Fibroblast of pulmonary artery (primary cell): ENCODE results near the gene FKBP15.

Source experiments
- DNase-seq: peaks from one replicate; pipeline ENCODE4 v3.0.0-alpha.2; 2010; ENCODE audit warnings: low read depth
- H3K4me3 ChIP-seq: replicated peaks from 2 replicates; pipeline ENCODE4 v1.5.1; 2011; ENCODE audit warnings: low read depth, mild to moderate bottlenecking, control low read depth, low read length, moderate library complexity
- CTCF ChIP-seq: IDR thresholded peaks from 2 replicates; pipeline ENCODE4 v1.5.1; 2011; ENCODE audit warnings: mild to moderate bottlenecking, control low read depth, low read length, inconsistent platforms; ENCODE audit errors: missing control alignments

The FKBP15 gene

DNA sequence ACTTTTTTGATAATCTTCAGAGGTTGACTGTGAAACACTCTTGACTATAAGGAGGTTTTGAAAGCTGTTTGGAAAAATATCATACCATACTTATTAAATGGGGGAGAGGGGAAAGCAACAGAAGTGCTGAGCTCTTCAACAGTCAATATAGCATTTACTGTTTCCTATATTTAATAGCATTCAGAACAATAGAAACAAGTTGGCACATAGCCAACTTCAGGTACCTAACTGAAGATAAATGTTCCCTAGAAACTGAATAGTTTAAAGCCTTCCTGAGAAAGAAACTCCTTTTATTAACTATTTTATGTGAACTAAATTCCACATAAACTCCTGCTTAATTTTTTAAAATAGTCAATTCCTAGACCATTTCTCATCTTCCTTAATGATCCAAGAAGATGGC is 26.6 kb upstream of the FKBP15 start:
- H3K4me3 ChIP-seq = no peak overlapping the region
- no peak for DNase-seq
- no peak for TF ChIP-seq CTCF

DNA sequence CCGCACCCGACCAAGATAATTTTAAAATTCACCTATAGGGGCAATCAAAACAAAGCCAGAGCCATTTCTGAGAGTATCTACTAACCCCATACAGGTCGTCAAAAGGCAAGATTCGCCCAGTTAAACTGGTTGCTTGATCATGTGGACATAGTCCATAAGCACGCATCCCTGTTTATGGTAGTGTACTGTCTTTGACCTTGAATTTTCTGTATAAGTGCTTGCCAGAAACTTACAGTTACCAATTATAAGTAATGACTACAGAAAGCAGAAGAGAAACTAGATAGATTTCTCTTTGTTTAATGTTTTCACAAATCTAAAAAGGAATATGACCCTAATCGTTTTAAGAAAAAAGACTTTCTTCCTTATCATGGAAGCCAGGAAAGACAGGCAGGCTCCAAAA is 25.9 kb upstream of the FKBP15 start:
- no peak for TF ChIP-seq CTCF
- H3K4me3 ChIP-seq = no peak overlapping the region
- no peak for DNase-seq

DNA sequence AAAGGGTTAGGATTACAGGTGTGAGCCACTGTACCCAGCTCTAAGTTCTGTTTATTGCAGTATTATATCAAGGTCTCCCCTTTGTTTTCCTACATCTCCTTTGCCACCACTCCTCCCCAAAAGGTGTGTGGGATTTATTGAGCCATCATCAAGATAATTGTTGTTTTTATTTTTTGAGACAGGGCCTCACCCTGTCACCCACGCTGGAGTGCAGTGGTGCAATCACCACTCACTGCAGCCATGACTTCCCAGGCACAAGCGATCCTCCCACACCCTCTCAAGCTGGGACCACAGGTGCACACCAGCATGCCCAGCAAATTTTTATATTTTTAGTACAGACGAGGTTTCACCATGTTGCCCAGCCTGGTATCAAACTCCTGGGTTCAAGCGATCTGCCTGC is 24.8 kb upstream of the FKBP15 start:
- TF ChIP-seq CTCF = no peak
- DNase-seq = no peak
- H3K4me3 ChIP-seq = no peak overlapping the region

DNA sequence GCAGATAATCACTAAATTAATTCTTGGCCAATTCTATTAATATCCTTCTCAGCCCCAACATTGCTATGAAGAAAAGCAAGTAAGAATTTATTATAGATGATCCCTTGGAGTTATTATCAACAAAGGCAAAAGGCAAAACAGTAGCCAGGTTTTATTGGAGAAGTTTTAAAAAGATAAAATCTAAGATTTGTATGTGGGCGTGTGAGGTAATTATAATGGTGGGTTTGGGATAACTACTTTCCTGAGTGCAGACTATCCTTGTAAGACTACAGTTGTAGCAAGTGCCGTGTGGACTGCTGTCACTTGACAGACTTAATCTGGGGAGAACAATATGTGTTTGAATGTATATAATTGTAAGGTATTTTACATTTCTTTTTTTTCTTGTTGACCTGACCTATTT is 23.5 kb upstream of the FKBP15 start:
- no peak overlapping the region for H3K4me3 ChIP-seq
- no peak for DNase-seq
- no peak for TF ChIP-seq CTCF

DNA sequence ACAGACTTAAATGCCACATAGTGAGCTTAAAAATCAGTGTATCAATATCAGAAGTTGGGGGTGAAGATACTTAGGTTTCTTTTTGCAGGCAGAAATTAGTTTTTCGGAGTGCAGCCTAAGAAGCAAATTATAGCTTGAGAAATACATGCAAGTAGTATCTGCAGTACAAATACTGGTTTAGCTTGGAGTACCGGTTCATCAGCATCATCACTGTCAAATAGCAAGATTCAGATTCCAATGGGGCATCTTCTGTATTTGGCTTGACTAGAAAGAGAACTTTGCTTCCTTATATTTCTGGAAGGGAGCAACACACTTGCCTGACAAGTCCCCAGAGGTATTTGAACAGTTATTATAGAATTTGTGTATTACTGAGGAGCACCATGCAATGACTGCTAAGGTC is 20.1 kb upstream of the FKBP15 start:
- no peak for DNase-seq
- H3K4me3 ChIP-seq = no peak overlapping the region
- TF ChIP-seq CTCF = no peak

DNA sequence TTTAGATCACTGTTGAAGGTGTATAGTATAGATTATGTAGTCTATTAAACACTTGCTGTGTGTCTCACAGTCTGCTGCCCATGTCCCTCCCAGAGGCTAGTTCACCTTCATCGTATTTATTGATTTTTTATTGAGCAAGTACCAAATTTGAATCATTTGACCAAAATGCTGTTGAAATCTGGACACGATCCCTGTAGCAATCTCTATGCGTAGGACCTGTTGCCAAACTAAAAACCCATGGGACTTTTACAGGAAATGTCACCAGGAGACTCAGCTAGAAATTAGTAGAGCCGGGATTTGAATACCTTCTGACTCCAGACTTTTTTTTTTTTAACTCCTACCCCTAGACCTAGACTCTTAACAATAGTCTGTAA is 17.8 kb upstream of the FKBP15 start:
- no peak for TF ChIP-seq CTCF
- no peak overlapping the region for H3K4me3 ChIP-seq
- peak; percentile 20 for DNase-seq

GRCh38 chr9:113238202-113238858 is 17.3 kb upstream of the FKBP15 start:
- DNase-seq = no peak
- no peak for TF ChIP-seq CTCF
- no peak overlapping the region for H3K4me3 ChIP-seq
